GM18499 (cell line): ENCODE measurements around the gene SORL1.

Source experiments
- ATAC-seq: cut with Tn5 transposase; IDR thresholded peaks from one replicate; pipeline ENCODE4 v1.9.1; 2021; ENCODE audit warnings: moderate number of reproducible peaks; ENCODE audit not compliant: insufficient read depth, unreplicated experiment

The SORL1 gene

GRCh38 chr11:121473064-121473777 lies 21.1 kb downstream of the SORL1 start:
- no peak for ATAC-seq

DNA sequence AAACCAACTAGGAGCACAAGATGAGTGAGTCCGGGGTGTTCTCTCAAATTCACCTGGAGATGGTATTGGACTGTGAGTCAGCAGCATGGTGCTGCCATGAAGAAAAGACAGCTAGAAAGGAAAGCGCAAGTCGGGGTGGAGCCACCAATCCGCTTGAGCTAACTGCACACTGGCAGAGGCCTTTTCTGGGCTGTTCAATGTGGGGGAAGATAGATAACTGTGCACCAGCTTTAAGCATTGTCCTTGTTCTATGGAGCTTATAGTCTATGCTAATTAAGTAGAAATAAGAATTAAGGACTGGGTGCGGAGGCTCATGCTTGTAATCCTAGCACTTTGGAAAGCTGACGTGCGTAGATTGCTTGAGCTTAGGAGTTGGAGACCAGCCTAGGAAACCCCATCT lies 22.6 kb downstream of the SORL1 start:
- no peak for ATAC-seq

GRCh38 chr11:121476379-121477032 lies 24.4 kb downstream of the SORL1 start:
- no peak for ATAC-seq

- ATAC-seq: no peak
These were observed 26.2 kb downstream of the SORL1 start for GRCh38 chr11:121478226-121478894.

DNA sequence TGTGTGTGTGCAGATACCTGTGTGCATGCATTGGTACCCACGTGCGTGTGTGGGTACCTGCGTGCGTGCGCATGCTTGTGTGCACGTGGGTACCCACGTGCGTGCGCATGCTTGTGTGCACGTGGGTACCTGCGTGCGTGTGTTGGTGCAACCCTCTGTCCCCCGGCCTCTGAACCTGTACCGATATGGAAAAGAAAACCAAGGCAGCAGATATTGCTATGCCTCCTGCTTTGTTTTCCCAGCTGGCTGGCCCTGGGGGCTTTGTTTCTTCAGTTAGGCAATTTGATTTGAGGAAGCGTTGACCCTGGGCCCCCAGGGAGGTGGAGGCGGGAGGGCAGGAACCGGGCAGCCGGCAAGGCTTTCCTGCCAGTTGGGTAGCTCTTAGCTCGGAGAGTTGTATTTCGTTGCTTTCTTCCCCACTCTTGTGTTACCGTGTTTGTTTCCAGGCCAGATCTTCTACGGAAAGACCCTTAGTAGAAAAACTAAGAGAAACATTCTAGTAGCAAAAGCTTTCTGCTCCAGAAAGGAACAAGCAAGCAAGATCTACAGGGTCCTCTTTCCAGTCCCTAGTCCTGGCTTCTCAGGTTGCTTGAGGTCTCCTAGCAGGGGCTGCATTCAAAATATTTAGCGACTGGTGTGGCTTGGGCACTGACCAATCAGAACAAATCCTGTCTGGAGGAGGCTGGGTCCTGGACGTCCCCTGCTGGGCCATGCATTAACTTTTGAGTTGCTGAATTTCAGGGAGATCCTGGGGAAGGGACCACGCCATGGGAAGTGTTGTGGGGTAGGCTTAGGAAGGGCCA lies 27.0 kb downstream of the SORL1 start:
- ATAC-seq: no peak

- no peak for ATAC-seq
These were observed 27.7 kb downstream of the SORL1 start for GRCh38 chr11:121479698-121480238.

- peak; percentile 24 for ATAC-seq
These were observed 29.5 kb downstream of the SORL1 start for GRCh38 chr11:121481484-121482230.

- ATAC-seq: peak; percentile 72
These were observed 30.4 kb downstream of the SORL1 start for GRCh38 chr11:121482231-121483129.

GRCh38 chr11:121483805-121484480 lies 31.8 kb downstream of the SORL1 start:
- ATAC-seq: no peak

DNA sequence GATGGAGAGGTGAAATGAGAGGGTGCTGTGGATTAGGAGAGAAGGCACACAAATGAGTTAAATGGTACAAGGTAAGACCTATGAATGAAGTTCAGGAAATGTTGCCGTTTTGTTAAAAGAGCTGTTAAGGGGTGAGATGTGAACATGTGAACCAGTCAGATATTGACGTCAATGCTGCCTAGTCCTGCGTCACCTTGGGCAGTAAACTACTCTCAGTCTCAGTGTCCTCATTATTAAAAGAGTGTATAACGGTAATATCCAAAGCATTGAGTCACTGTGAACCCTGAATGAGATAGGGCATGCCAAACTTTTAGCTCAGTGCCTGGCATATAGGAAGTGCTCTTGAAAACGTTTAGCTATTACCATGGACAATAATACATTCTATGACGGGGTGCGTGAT lies 33.1 kb downstream of the SORL1 start:
- ATAC-seq: no peak

DNA sequence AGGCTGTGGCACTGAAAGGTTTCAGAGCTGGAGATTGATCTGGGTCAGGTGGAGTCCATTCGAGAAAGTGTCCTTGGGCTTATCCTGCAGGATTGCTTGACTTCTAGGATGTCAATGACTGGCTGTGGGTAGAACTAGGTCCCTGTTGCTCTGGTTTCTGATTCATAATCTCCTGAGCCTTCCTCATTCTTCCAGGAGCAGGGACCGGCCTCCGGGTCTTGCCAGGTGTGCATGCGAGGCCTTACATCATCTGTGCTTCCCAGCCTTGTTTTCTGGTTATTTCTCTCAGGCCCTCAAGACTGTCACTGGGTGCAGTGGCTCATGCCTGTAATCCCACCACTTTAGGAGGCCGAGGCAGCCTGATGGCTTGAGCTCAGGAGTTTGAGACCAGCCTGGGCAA lies 33.9 kb downstream of the SORL1 start:
- no peak for ATAC-seq

DNA sequence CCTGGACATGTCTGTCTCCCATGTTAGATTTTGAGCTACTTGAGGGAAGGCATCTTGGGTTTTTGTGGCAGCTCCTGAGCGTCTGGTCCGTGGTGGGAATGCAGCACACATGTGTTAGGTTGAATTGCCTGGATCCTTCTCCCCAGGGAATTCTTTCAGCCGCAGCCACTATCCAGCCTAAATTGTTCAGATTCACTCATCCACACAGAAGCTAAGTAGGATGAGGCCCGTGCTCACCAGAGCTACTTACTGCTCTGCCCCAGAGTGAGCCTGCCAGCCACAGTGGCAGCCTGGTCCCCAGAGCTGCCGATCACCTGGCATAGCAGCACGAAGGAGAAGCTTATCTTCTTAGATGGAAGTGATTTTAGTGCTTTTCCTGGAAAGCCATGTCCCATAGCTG lies 35.1 kb downstream of the SORL1 start:
- no peak for ATAC-seq

GRCh38 chr11:121488170-121488569 lies 36.1 kb downstream of the SORL1 start:
- ATAC-seq: no peak

DNA sequence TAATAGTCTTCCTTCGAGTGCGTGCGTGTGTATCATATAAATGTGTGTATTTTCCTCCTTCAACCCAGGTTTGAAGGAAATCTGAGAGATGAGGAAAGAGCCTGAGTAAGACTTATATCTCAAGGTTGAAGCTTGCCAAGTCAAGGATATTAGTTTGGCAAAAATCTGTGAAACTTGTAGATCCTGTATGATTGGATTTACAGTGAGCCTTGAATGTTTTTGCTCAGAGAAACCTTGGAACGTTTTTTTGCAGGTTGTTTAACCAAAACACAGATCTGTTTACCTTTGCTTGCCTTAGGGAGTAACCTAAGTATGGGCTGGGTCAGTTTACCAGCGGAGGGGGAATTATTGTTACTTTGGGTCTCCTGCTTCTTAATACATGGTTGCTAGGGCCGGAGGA lies 36.5 kb downstream of the SORL1 start:
- no peak for ATAC-seq

- no peak for ATAC-seq
These were observed 37.7 kb downstream of the SORL1 start for GRCh38 chr11:121489823-121490222.

GRCh38 chr11:121494355-121495099 lies 42.4 kb downstream of the SORL1 start:
- ATAC-seq: peak; percentile 51

- no peak for ATAC-seq
These were observed 45.3 kb downstream of the SORL1 start for GRCh38 chr11:121497176-121497998.
